HG02588 (cell line): ENCODE results near the gene SEC24D.

ENCODE experiments used
- ATAC-seq: cut with Tn5 transposase; IDR thresholded peaks from one replicate; pipeline ENCODE4 v1.9.1; 2021; ENCODE audit warnings: mild to moderate bottlenecking, moderate library complexity; ENCODE audit not compliant: unreplicated experiment

SEC24D gene

DNA sequence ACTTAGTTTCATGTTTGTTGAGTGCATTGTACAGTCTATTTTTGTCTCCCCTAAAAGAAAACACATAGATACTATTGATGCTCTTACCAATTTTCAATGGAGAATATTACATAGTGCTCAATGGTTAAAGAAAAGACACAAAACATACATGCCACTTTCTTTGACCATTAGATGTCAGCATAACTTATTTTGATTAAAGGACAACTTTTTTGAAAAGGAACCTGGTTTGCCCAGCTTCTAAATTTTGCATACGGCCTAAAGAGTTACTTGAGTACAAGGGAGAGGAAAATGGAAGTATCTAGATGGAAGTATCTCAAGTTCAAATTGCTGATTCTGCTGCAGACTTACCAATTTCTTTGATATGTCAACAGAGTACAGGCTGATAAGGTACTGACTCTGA is 82.2 kb downstream of the SEC24D start:
- no peak for ATAC-seq

DNA sequence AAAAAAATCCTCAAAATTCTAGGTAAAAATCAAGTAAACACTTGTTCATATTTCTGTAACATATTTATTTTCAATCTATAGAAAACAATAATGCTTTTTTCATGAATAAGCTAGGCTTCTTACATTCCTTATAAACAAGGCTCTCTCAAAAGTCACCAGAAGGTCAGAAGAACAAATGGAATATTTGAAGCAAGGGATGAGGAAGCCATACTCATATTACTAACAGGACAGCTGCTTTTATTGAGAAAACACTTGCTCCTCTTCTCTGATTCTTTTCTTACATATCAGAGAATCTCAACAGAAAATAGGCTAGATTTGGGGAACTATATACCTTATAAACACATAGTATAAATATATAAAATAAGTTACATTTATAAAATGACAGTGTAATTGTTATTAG is 82.8 kb downstream of the SEC24D start:
- no peak for ATAC-seq

DNA sequence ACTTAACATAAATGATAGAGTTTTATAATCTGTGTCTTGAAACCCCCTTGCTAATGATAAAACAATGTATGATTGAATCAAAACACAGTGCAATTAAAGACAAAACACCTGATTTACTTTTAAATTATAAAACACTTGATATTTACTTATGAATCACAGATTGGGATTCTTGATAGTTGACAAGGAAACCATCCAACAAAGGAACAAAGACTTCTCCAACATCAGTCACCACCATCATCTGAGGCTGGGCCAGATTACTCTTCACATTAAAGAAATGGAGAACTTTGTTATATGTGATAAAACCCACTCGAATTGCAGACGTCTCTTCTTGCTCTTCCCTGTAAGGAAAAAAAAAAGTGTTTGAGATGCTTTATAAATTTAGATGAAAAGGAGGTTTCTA is 83.4 kb downstream of the SEC24D start:
- ATAC-seq: no peak

DNA sequence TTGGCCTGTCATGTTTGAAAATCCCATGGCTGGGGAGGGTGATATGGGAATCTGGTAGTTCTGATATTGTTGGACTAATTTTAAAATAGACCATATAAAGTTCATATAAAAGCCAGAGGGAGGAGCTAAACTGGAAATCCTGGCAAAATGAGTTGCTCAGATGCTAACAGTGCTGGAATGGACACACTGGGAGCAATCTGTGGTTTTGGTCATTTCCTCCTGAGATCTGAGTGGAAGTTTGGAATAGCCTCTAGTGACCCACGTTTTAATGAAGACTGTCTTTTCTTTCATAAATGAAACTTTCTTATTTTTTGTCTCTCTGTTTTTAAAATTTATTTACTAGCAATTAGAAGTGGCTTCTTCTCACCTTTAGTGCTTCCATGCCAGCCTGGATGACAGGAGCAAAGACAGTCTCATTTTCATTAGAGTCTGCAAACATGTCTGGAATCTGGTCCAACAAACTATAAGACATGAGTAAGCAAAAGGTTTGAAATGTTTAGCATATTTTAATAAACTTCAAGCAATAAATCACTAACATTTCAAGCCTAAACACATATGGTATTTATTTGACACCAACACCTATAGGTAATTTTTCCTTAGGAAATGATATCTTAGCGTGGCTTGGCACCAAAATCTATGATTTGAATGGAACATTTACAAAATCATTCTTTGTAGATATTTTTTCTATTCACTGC is 84.2 kb downstream of the SEC24D start:
- no peak for ATAC-seq

DNA sequence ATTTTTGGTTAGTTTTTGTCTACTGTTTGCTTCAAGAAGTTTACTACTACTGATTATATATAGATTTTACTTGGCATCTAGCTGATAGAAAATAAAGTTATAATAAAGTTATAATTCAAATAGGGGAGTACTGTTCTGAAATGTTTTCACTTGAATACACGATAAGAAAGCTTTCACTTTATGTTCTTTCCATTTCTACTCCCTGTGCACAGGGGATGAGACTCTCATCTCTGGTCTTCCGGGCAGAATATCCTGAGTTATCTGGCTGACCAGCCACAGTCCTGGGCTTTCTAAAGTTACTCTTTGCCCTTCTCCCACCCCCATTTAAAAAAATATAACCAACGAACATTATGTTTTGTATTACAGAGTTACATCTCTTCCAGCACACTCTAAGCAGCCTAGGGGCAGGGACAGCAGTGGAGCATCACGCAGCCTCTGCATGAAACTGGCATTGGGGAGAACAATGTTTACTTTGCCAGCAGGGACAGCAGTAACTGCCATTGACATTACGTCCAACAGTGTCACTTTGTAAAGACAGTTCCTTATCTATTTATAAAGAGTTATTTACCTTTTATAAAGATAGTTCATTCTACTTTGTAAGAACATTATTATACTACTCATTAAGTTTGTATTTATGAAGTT is 86.5 kb downstream of the SEC24D start:
- no peak for ATAC-seq

DNA sequence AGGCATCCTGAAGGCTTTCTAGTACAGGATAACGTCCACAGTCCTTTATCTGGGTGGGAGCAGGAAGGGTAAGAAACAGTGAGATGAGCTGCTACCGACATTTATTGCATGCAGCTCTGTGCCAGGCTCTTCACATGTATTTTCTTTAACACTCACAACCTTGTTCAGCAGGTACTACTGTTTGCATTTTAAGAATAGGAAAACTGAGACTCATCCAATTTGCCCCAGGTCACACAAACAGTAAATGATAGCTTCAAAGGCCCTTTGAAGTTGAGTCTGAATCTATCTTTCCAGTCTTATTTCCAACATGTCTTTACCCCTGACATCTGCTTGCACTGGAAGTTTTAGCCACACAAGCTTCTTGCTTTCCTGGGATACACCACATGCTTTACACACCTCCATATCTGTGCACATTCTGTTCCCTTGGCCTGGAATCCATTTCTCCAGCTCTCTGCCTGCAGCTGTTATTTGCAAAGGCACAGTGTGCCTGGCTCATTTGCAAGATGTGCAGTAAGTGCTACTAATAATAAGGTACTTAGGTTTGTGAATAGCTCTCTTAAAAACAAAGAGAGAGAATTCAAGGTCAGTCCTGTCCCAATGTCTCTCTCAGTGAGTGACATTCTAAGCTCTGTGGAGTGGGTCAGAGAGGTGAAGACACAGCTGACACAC is 89.5 kb downstream of the SEC24D start:
- ATAC-seq: no peak

DNA sequence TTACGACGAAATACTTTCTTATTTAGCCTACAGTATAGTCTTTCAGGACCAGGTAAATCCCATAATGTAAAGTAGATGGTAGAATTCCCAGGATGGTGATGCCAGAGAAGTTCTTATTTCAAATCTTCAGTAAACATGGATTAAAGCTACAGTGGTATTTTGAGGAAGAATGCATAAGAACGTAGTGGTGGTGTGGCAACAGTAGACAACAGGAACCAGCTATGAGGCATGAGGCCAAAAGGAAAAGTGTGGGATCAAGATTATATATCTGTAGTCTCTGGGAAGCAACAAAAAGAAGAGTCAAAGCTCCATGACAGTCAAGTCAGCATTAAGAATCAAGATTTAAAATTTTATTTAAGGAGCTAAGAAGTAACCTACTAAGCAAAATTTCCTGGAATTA is 90.6 kb downstream of the SEC24D start:
- ATAC-seq: no peak

DNA sequence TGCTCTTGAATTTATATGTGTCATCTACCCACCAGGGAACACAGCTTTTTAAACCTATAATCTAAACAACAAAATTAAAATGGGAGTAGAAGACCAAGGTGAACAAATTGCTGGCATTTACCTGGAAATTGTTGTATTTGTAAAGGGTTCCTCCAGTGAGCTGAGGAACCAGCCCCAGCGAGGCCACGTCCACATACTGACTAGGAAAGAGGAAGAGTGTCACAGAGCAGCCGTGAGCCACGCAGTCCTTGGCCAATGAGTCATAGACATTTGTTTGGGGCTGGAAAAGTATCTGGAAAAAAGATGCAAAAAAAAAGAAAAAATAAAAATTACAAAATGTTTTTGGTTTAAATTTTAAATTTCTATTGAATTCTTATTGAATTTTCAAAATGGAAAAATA is 92.1 kb downstream of the SEC24D start:
- ATAC-seq: no peak

DNA sequence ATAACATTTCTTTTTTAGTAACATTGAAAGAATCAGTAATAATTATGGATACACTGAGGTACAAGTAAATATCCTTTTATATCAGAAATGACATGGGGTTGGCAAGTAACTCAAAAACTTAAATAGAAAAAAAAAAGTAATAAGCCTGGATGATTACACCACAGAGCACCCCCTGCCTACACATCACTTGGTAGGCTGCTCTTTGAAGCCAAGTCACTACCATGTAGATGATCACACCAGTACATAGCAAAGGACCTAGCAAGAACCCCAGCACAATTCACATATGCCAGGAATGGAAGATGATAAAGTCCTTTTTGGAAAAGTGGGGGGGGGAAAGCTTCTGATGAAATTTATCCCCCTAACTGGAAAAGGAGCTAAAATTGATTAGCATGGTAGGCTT is 93.9 kb downstream of the SEC24D start:
- ATAC-seq: no peak

DNA sequence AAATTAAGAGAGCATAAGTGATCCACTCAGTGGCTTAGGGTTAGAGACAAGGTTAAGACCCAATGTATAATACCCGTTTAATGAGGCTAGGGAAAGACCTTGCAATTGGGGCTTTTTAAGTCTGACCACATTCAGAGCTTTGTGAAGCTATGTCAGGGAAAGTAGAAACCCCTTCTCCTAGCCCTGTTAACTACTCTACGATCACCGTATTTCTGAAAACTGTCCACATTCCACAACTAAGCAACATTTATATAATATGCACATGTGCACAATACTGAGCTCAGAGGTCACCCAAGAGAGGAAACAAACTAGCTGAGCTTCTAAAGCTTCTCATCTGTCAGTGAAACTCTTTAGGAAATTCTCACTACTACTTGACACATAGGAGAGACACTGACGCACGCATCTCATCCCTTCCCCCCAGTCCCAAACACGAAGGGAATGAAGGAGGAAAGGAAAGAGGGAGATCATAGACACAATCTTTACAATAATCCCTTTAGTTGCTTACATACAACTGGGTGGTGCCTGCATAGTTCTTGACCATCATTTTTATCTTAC is 94.5 kb downstream of the SEC24D start:
- ATAC-seq: no peak

DNA sequence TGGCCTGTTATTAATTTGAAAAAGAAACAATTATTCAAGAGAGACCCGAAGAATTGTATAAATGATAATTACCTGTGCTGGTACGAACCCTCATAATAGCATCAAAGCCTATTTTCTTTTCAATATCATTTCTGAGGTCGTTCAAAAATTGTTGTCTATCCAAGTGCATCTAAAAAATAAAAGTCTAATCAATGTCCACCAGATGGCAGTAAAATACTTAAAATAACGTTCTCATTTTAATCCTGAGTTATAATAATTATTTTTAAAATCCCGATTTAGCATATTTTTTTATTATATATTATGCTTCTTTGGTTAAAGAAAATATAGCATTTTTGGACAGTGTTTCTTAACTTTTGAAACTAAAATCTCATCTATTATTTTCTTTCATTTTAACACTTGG is 95.1 kb downstream of the SEC24D start:
- ATAC-seq: no peak

DNA sequence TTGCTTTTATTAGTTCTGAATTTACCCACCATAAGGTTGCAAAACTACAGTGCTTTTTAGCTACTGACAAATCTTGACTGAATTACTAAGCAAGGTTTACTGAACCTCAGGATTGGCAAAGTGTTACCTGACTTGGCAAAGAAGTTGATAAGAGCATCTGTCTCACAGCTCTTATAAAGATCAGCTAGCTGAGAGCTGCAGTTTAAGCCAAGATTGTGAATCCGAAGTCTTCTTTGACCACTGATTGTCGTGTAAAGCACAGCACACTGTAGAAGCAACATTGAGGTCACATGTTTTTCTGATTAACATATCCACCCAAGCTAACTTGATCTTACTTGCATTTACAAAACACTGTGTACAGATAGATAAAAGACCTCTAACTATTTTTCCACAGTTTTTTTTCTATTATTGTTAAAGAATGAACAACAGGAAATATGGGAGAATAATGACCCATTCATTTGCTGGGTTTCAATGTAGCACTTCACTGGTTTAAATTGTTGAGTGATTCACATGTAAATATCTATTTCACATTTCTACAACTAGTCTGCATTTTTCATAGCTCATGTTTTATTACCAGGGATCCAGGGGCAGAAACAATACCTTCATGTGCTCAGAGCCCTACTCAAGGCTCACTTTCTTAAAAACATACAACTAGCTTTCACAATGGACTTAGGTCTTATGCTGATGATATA is 96.8 kb downstream of the SEC24D start:
- ATAC-seq: no peak

DNA sequence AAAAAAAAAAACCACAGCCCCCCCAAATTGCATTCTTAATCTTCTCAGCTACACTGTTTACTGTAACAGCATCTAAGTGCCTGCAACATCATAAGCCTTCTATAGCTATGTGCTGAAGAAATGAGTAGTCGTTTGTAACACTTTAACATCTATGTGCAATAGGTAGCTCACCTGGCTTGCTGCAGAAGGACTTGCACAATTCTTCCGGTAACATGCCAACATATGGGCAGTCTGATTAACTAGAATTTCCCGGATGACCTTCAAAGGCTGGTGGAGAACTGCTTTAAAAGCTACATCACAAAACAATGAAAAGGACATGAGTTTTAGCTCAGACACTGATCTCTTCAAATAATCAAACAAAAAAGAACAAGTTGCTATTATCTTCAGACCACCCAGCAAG is 97.8 kb downstream of the SEC24D start:
- ATAC-seq: no peak

DNA sequence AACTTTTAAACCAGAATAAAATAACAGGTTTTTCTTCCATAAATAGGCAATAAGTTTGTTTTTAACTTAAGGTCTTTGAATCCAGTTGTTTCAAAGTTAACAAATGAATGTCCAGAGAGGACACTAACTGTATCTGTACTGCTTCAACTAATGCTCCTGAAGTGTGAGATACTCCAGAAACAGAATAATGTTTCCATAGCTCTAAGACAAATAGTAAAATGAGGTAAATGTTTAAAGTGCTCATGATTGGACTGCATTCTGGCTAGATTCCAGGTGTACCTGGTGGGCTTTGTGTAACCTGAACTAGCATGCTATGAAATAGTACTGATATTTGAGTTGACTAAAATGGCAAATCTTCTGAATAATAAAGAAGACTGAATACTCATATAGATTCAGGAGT is 99.0 kb downstream of the SEC24D start:
- no peak for ATAC-seq

DNA sequence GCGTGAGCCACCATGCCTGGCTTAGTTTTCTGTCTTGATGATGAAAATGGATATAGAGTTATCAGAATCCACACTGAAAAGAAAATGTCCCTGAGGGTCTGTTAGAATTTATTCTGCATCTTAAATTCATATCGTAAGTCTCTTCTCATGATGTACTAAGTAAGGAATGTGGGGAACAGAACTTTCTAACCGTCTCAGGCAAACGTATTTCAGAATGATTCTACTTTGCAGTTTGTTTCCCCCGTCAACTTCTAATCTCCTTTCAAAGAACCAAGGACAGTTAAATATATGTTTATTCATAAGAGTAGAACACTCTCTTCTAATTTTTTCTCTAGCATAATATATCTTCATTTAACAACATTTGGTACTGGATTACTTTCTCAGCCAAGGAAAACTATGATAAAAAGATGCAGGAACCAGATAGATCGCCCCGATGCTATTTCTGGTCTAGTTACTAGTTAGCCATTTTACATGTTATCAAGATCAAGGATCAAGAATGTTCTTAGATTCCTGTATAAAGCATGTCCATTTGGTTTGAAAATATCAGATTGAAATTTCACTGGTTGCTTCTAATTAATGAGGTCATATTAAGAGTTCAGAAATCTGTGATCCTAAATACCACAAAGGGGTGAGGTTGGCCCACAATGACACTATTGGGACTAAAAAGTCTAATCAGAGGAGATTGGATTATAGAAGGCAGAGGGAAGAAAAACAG is 101.3 kb downstream of the SEC24D start:
- no peak for ATAC-seq

DNA sequence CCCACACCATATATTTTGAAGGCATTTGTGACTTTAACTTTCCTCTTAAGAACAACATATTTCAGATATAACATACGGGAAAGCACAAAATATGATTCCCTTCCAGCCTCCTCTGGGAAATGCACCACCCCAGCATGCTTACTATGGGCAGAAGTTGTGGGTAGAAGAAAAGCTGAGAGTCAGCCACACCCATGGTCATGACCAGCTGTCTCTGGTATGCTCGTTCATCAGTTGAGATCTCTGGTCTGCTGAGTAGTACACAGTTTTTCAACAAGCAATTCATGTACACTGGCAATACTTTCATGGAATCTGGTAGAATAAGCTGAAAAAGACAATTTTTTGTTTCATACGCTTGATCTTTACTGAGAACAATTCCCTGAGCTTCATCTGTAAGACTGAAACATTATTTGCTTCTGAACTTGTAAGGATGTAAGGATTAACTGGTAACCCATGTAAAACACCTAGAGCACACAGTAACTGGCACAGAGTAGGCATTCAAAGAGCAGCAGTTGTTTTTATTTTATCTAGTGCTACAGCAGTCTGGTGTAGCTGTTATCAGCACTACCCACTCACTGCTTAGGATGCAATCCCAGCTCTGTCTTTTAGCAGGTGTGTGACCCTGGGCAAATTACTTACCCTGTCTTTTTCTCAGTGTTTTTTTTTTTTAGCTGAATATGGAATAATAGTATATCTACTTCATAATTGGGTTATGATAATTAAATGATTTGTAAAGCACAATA is 103.2 kb downstream of the SEC24D start:
- no peak for ATAC-seq

DNA sequence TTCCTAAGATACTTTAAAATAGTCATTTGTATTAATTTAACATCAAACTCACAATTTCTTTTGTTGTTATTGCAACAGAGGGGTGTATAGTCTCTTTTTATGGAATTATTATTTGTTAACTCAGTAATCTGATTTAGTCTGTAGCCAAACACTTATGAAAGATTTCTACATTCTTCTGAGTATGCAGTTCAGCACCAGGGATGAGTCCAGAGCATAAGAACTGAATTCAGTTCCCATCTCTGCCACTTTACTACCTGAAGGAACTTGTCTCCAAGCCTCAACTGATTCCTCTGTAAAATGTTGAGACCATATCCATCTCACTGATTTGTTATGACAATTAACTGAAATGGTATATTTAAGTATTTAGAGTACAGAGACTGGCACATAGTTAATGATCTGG is 105.2 kb downstream of the SEC24D start:
- ATAC-seq: no peak

DNA sequence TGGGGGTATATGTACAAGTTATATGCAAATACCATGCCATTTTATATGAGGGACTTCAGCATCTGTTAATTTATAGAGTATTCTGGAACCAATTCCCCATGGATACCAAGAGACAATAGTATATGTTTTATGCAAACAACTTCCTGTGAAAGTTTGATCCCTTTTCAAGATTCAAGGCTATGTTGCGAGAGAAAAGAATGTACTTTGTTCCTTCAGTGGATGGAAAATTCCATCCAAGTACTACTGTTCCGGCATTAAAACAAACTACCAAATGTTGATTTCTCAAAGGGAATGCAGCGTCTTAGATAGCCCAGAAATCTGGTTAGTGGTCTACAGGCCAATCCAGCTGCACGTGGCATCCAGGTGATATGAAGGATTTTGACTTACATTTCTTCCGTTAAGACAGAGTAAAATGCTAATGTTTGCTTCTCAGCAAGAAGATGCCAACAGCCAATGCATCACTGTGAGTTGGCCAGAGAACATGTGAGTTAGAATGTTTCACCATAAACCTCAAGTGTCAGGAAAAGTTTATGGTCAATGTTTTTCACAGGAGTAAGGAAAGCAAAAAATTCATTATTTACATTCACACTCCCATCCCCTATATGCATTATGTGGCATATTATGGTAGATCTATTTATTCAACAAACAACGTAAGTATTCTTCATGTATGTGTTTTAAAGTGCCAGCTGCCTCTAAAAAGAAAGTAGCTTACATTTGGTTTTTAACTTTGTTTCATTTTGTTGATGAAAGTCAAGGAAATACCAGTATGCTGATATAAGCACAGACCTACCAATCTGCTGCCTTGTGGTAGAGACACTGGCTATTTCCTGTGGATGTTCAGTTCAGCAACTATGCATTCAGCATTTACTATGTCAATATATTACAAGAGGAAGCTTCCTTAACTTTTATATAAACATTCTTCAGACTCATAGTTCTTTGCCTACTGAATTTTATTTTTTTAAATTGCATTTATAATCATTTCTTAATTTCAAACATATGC is 106.3 kb downstream of the SEC24D start:
- ATAC-seq: no peak

DNA sequence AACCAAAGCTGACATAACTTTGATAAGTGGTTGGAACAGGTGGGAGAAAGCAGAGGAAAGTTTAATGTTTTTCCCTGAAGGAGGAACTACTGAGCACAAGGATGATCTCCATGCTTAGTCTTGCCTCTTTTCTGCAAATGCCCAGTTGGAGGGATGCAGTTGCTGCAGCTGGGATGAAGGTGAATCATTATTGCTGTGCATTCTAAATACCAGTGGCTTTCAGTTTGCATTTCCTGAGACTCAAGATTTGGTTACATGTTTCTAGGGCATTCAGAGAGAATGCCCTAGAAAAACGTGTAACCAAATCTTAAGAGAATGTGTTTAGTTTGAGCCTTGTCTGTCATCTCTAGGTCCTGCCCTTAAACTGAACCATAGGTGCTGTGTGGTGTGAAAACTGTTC is 108.6 kb downstream of the SEC24D start:
- no peak for ATAC-seq
